BE2C (cell line): Measurements from ENCODE around the gene DNM1.

Experiments
- DNase-seq: peaks from one replicate; pipeline ENCODE4 v3.0.0-alpha.2; 2020
- H3K27me3 ChIP-seq: fragments of 250-450 bp; sonication (Bioruptor Pico); 2 replicates; pipeline ENCODE4 v1.5.1; 2020; ENCODE audit warnings: mild to moderate bottlenecking
- H3K36me3 ChIP-seq: fragments of 250-450 bp; sonication (Bioruptor Pico); 2 replicates; pipeline ENCODE4 v1.5.1; 2020; ENCODE audit warnings: mild to moderate bottlenecking
- H3K4me1 ChIP-seq: fragments of 250-450 bp; sonication (Bioruptor Pico); 2 replicates; pipeline ENCODE4 v1.5.1; 2020
- H3K4me3 ChIP-seq: 2 replicates; pipeline ENCODE4 v1.5.1; 2011; ENCODE audit warnings: low read depth, low read length
- H3K9me3 ChIP-seq: fragments of 250-450 bp; sonication (Bioruptor Pico); 2 replicates; pipeline ENCODE4 v1.5.1; 2020
- CTCF ChIP-seq: IDR thresholded peaks from 2 replicates; pipeline ENCODE4 v1.5.1; 2012; ENCODE audit warnings: mild to moderate bottlenecking, low read depth, low read length

The DNM1 gene

DNA sequence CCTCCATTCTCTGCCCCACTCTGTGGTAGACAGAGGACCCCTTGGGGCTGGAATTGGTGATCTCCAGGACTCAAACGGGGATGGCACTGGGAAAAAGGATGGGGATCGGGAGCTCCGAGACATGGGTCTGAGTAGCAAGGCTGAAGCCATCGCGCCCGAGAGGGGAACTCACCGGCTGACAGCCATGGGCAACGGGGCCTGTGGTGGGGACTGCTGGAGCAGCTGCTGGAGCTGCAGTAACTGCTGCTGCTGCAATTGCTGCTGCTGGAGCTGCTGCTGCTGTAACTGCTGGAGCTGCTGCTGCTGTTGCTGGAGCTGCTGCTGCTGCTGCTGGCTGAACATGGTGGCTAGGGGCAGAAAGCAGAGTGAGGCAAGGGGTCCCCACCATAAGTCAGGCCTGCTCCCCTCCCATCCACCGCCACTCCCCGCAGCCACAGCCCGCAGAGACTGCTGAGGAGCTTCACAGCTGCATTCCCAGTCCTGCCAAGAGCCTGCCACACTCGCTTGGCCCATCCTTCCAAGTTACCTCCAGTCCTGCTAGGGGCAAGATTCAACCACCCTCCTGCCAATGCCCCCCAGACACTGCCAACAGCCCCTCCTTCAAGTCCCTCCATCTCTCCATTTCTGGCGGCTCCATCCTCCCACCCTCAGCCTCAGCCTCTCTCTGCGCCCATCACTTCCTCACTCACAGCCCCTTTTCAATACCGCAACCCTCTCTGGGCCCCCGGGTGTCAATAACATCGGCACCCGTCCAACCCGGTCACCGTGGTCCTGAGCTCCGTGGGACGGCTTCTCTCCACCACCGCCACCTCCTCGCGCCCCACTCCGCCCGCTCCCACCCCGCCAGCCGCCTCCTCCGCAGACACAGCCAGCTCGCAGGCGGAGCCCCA lies 12.4 kb upstream of the DNM1 start:
- no peak for TF ChIP-seq CTCF
- no peak for DNase-seq

DNA sequence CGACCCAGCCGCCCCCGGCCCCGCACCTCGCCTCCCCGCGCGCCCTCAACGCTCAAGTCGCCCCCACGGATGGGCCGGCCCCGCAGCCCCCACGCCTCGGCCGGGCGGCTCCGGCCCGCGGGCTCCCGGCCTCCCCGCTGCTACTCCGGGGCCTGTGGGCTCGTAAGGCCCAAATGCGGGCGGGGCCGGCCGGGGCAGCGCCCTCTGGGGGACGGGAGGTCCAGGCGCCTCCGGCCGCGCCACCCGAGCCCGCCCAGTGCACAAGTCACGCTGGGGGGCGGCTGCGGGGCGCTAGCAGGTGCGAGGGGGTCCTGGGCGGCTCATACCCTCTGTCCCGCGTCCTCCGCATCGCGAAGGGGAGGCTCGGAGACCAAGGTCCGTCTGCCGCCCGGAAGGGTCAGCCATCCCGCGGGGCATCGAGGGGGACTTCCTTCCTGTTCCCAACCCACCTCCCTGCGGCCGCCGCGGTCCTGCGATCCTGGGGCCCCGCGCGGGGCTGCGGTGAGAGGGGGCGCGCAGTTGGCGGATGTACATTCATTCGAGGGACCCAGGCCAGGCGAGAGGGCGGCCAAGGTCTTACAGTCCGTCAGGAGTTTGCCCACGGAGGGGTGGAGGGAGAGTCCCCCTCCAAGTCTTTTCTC lies 11.7 kb upstream of the DNM1 start, which contains the start of gene CIZ1:
Gene CIZ1, minus strand, starts transcription at position 167 of the 641 bp plus-strand sequence. CDS start 715 bp downstream, outside the sequence.
- Histone ChIP-seq H3K9me3 (no peaks in the 10 kb centered on the region), H3K36me3 (peaks cover 22% of the 10 kb centered on the region), H3K4me3 (peak within 1 kb of the TSS; percentile 89), H3K4me1 (no peaks in the 10 kb centered on the region), H3K27me3 (no peaks in the 10 kb centered on the region)
- TF ChIP-seq CTCF: peak; percentile 56
- DNase-seq: peak; percentile 88

More for the DNA sequence above, 12.4 kb upstream of the DNM1 start:
- peaks cover 22% of the 10 kb centered on the region for H3K36me3 ChIP-seq
- H3K9me3 ChIP-seq: no peaks in the 10 kb centered on the region
- H3K4me1 ChIP-seq: no peaks in the 10 kb centered on the region
- H3K4me3 ChIP-seq: peak overlapping the region; percentile 89
- H3K27me3 ChIP-seq: no peaks in the 10 kb centered on the region

- peak; percentile 18 for TF ChIP-seq CTCF
- no peaks in the 10 kb centered on the region for H3K9me3 ChIP-seq
- peak; percentile 92 for DNase-seq
- H3K4me1 ChIP-seq: no peaks in the 10 kb centered on the region
- peaks cover 17% of the 10 kb centered on the region for H3K36me3 ChIP-seq
- H3K4me3 ChIP-seq: peak overlapping the region; percentile 26
- no peaks in the 10 kb centered on the region for H3K27me3 ChIP-seq
Measured at GRCh38 chr9:128192601-128193371, 10.4 kb upstream of the DNM1 start.

GRCh38 chr9:128193469-128194096 lies 9.6 kb upstream of the DNM1 start:
- TF ChIP-seq CTCF: no peak
- peaks cover 14% of the 10 kb centered on the region for H3K36me3 ChIP-seq
- H3K4me3 ChIP-seq: no peak overlapping the region

GRCh38 chr9:128201441-128202369 lies 1.5 kb upstream of the DNM1 start:
- DNase-seq: no peak
- TF ChIP-seq CTCF: no peak
- no peak overlapping the region for H3K4me3 ChIP-seq

More at GRCh38 chr9:128193469-128194096, 9.6 kb upstream of the DNM1 start:
- Histone ChIP-seq H3K27me3 (no peaks in the 10 kb centered on the region), H3K9me3 (no peaks in the 10 kb centered on the region), H3K4me1 (no peaks in the 10 kb centered on the region)
- DNase-seq: no peak

More at GRCh38 chr9:128201441-128202369, 1.5 kb upstream of the DNM1 start:
- no peaks in the 10 kb centered on the region for H3K9me3 ChIP-seq
- no peaks in the 10 kb centered on the region for H3K4me1 ChIP-seq
- no peaks in the 10 kb centered on the region for H3K27me3 ChIP-seq
- no peaks in the 10 kb centered on the region for H3K36me3 ChIP-seq
